Endothelial cell (in vitro differentiated cells): ENCODE results near the gene BORCS8. TPM values are rescaled to one million over a fixed set of nuclear protein-coding genes. Genes with fewer than 3 reads are reported as not detected.
A peak's percentile ranks its signal among the peaks of the same experiment; 100 is the strongest.

Experiments used
- DNase-seq: peaks from one replicate; pipeline ENCODE4 v3.0.0; 2021; ENCODE audit warnings: low spot score
- H3K27ac Mint-ChIP-seq: one replicate; pipeline ENCODE4 v1.8.0; 2021; ENCODE audit warnings: mixed read lengths, inconsistent platforms; ENCODE audit not compliant: unreplicated experiment
- H3K27me3 Mint-ChIP-seq: one replicate; pipeline ENCODE4 v1.8.0; 2021; ENCODE audit warnings: mild to moderate bottlenecking, moderate library complexity, mixed read lengths, inconsistent platforms; ENCODE audit not compliant: unreplicated experiment
- H3K36me3 Mint-ChIP-seq: one replicate; pipeline ENCODE4 v1.8.0; 2021; ENCODE audit warnings: mild to moderate bottlenecking, low read depth, mixed read lengths, inconsistent platforms; ENCODE audit not compliant: unreplicated experiment
- H3K4me1 Mint-ChIP-seq: one replicate; pipeline ENCODE4 v1.8.0; 2021; ENCODE audit warnings: mild to moderate bottlenecking, mixed read lengths, inconsistent platforms; ENCODE audit not compliant: unreplicated experiment
- H3K4me3 Mint-ChIP-seq: one replicate; pipeline ENCODE4 v1.8.0; 2021; ENCODE audit warnings: mild to moderate bottlenecking, mixed read lengths, inconsistent platforms; ENCODE audit not compliant: unreplicated experiment
- H3K9me3 Mint-ChIP-seq: one replicate; pipeline ENCODE4 v1.8.0; 2021; ENCODE audit warnings: mixed read lengths, inconsistent platforms; ENCODE audit not compliant: unreplicated experiment
- CTCF ChIP-seq: fragments of 200-600 bp; sonication (generic); IDR thresholded peaks from one replicate; pipeline ENCODE4 v1.5.0; 2021; ENCODE audit warnings: antibody characterized with exemption; ENCODE audit not compliant: unreplicated experiment
- total RNA-seq: library from RNA; stranded (reverse); fragmentation: NEBNext Ultra II Directional; extraction: Animal tissue kit (Norgen Biotek cat#: 25700); gene quantifications from one replicate; pipeline ENCODE4 v1.2.1, GENCODE V29; 2021; ENCODE audit not compliant: unreplicated experiment

The BORCS8 gene
- total RNA-seq, 1 donor from 2014 or later: 31.3 TPM

- Mint-ChIP-seq H3K36me3 (no peaks in the 10 kb centered on the region), H3K4me1 (peaks cover 6% of the 10 kb centered on the region), H3K4me3 (no peak overlapping the region), H3K27me3 (peaks cover 10% of the 10 kb centered on the region), H3K27ac (peak overlapping the region; percentile 7), H3K9me3 (no peaks in the 10 kb centered on the region)
- no peak for TF ChIP-seq CTCF
- DNase-seq: no peak
These were observed 20.9 kb downstream of the BORCS8 start for GRCh38 chr19:19170873-19171672.

GRCh38 chr19:19170053-19170872 is 21.7 kb downstream of the BORCS8 start, which contains the start of gene MEF2B:
Gene MEF2B (minus strand): TSS chr19:19170263. CDS start chr19:19150735, 19,528 bp downstream.
- peak; percentile 78 for DNase-seq
- Mint-ChIP-seq H3K9me3 (no peaks in the 10 kb centered on the region), H3K27me3 (peaks cover 8% of the 10 kb centered on the region), H3K27ac (peak within 1 kb of the TSS; percentile 7), H3K4me3 (no peak within 1 kb of the TSS), H3K36me3 (no peaks in the 10 kb centered on the region), H3K4me1 (peaks cover 6% of the 10 kb centered on the region)
- TF ChIP-seq CTCF: no peak

- H3K36me3 Mint-ChIP-seq: no peaks in the 10 kb centered on the region
- no peak overlapping the region for H3K27ac Mint-ChIP-seq
- no peak for DNase-seq
- H3K27me3 Mint-ChIP-seq: peaks cover 11% of the 10 kb centered on the region
- H3K4me1 Mint-ChIP-seq: peaks cover 6% of the 10 kb centered on the region
- no peak overlapping the region for H3K4me3 Mint-ChIP-seq
- TF ChIP-seq CTCF: no peak
- no peaks in the 10 kb centered on the region for H3K9me3 Mint-ChIP-seq
These were observed 22.5 kb downstream of the BORCS8 start for GRCh38 chr19:19169236-19170052.

- H3K36me3 Mint-ChIP-seq: no peaks in the 10 kb centered on the region
- no peak for TF ChIP-seq CTCF
- no peak for DNase-seq
- H3K9me3 Mint-ChIP-seq: no peaks in the 10 kb centered on the region
- H3K4me3 Mint-ChIP-seq: no peak overlapping the region
- peaks cover 6% of the 10 kb centered on the region for H3K4me1 Mint-ChIP-seq
- H3K27me3 Mint-ChIP-seq: peaks cover 11% of the 10 kb centered on the region
- no peak overlapping the region for H3K27ac Mint-ChIP-seq
These were observed 24.3 kb downstream of the BORCS8 start for GRCh38 chr19:19167612-19168011.
